ENCODE data around the gene RELL1.

The RELL1 gene

DNA sequence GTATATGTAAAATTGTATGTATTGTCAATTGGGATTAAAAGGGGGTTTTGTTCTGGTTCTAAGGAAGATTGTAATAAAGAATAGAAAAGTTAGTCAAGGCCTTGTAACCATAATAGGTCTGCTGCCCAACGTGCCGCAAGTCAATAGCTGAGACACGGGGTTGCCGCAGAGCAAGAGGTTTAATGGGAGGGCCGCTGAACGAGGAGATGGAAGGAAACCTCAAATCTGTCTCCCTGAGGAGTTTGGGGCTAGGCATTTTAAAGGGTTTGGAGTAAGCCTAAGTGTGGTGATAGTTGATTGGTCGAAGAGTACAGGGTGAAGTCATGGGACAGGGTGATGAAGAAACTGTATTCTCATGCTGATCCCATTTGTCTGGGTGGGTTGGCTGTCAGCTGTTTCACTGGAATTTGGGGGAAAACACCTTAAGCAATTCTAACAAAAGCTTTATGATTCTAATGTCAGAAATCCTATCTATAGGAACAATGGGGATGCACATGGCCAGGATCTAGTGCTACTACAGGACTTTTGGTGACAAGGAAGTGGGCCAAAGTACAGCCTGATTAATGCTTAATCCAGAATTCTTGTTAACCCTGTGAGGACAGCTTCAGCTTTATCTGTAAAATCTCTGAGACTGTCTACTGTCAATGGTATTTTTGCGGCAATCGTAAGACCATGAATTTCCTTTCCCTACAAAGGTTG lies 86.9 kb downstream of the RELL1 start:
- DNase-seq (ENCODE audit: insufficient read length, low spot score): no peak
- no peak for FAIRE-seq

DNA sequence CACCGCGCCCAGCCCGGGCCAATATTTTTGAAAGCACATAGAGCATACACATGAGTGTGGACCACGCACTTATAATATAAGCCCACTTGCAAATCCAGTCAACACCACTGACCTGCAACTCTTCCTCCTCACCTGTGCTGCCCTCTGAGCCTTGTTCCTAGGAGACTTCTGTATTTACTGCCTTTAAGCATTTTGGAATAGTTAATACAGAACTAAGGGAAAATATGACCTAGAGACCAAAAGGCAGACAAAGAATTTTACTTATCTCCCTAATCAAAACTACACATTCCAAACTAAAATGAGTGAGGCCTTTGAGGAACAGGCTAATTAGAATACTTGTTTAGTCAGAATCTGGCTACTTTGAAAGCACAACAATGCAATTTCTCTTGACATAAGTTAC lies 89.1 kb downstream of the RELL1 start:
- DNase-seq (ENCODE audit: insufficient read length, low spot score): no peak
- FAIRE-seq: no peak
- TF ChIP-seq POLR2A (IDR thresholded peaks at IDR 0.05; ENCODE audit: low read depth, low read length): no peak

More for the DNA sequence above, 86.9 kb downstream of the RELL1 start:
- no peak for TF ChIP-seq POLR2A (IDR thresholded peaks at IDR 0.05; ENCODE audit: low read depth, low read length)

DNA sequence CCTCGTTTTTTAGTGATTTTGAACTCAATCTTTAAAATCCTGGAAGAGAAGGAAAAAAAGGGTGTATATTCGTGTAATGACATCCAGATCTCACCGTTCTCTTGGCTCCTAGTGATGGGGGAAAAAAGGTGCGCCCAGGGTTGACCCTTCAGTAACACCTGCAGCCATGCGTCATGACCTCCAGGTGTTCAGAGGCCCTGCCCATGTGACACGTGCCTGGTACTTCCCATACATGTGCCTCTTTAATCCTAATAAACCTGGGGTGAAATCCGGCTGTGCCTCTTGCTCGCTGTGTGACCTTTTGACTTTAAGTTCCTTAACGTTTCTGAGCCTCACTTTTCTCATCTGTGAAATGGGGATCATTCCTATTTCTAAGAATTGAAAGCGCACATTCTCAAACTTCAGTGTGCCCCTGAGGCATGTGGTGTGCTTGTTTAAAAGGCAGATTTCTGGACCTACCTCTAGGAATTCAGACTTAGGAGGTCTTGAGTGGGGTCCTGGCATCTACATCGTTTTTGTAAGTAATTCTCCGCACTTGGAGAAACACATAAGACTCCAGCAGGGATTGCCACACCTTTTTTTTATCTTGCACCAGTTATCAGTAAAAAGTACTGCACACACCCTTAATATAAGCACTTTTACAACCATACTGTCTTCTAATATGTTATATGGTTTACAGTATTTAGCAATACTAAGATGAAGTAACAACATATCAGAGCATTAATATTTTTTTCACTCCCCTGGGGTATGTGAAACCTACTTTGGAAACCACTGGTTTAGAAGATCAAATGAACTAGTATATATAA lies 90.1 kb downstream of the RELL1 start:
- DNase-seq (ENCODE audit: insufficient read length, low spot score) (no peak), FAIRE-seq (no peak)
- no peak for TF ChIP-seq POLR2A (IDR thresholded peaks at IDR 0.05; ENCODE audit: low read depth, low read length)

DNA sequence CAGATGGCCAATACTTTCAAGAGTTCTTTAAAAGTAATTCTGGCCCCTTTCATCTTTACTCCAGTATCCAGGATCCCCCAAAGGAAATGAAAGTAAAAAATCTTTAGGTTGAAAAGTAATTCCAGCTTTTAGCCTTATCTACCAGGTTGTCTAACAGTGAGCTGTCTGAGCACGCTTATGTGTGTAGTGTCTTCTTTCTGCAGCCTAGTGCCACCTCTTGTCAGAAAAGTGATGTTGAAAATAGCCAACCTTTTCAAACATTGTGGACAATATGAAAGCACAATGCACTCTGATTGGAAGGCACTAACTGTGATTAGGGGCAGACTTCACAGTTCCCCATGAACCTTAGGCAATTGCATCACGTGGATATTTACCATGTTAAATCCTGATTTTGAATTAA lies 92.1 kb downstream of the RELL1 start:
- no peak for TF ChIP-seq POLR2A (IDR thresholded peaks at IDR 0.05; ENCODE audit: low read depth, low read length)
- DNase-seq (ENCODE audit: insufficient read length, low spot score) (no peak), FAIRE-seq (no peak)

DNA sequence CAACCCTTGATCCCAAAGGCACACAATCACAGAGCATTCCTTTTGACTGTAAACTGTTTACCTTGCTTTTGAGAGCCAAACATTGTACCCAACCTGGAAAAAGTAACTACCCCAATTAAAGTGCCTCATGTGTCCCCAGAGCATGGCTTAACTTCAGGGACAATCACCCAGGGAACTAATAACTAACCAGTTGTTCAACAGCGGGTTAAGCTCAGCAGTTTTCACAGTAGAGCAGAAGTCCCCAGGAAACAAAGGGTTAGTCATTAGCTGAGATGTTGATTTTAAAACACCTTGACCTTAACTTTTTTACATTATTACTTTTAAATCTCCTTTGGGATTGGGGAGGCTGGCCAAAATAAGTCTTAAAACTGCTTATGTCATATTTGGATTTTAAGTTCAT lies 94.8 kb downstream of the RELL1 start:
- no peak for TF ChIP-seq POLR2A (IDR thresholded peaks at IDR 0.05; ENCODE audit: low read depth, low read length)
- DNase-seq (ENCODE audit: insufficient read length, low spot score) (no peak), FAIRE-seq (no peak)

DNA sequence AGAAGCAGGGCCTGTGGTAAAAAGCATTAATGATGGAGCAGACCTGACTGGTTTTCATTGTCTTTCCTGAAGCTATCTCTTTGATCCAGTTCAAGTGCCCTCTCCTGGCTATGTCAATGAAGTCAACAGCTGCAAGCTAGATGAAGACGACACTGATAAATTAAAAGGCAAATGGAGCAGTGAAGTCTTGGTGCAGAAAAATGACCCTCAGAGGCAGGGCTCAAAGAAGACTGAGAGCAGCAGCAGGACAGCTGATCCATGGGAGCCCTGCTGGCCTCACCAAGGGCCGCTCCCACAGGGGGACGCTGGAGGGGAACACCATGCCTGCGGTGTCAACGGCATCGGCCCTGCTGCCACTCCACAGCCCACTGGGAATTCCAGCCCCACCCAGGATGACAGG lies 96.2 kb downstream of the RELL1 start:
- DNase-seq (ENCODE audit: insufficient read length, low spot score) (no peak), FAIRE-seq (no peak)
- TF ChIP-seq POLR2A (IDR thresholded peaks at IDR 0.05; ENCODE audit: low read depth, low read length): no peak

DNA sequence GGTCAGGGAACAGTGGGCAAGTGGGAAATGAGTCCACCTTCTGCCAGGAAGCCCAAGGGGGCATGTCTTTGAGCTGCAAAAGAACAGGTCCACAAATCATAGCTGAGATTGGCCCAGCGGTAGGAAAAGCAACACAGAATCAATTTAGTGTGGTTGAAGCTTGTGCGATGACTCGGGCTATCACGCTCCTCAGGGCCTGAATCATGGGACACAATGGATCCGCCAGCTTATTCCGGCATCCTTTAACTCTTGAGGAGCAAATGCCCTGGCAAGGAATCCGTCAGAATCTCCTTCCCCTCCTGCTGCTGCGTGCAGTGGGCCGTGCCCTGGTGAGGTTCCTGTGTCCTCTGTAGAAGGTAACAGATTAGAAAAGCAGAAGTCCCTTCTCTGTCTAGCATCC lies 98.0 kb downstream of the RELL1 start:
- DNase-seq (ENCODE audit: insufficient read length, low spot score) (no peak), FAIRE-seq (no peak)
- TF ChIP-seq POLR2A (IDR thresholded peaks at IDR 0.05; ENCODE audit: low read depth, low read length): no peak

DNA sequence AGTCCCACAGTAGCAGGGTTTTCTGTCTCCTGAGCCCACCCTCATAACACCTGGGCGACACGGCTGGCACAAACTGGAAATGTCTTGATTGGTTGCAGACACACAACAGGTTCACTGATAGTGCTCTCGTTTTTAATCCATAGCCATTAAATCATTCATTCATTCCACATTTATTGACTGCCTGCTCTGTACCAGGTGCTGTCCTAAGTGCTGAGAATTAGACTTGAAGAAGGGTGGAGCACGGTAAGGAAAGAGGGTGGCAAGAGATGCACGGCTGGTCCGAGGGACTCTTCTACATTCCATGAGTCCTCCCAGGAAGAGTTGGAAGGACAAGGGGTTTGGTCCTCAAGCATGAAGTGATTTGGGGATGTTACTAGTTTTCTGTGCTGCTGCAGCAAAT lies 100.0 kb downstream of the RELL1 start:
- FAIRE-seq: no peak
- no peak for TF ChIP-seq POLR2A (IDR thresholded peaks at IDR 0.05; ENCODE audit: low read depth, low read length)
- DNase-seq (ENCODE audit: insufficient read length, low spot score): no peak

DNA sequence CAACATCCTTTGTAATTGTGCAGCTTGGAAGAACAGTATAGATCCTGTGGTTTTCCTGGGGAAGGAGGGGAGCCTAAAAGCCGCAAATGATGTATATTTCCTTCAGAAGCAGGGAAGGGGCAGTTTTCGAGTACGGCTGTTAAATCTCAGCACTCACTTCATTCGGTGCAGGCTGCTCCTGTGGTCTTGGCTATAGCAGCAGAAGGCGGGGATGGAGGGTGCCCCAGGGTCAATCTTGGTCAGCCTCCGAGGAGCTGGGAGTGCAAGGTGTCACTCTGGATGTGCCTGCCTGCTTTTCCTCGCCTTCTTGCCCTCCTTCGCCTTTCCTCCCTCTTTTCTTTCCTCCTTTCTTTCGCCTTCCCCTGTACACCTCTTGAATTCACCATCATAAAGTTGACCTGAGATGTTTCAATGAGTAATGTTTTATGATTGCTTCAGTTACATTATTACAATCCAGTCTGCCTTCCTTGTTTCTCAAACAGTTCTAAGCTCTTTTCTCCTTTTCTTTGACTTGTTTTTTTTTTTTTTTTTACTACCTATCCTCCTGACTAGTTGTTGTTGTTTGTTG lies 101.6 kb downstream of the RELL1 start:
- FAIRE-seq (no peak), DNase-seq (ENCODE audit: insufficient read length, low spot score) (no peak)
- TF ChIP-seq POLR2A (IDR thresholded peaks at IDR 0.05; ENCODE audit: low read depth, low read length): no peak

DNA sequence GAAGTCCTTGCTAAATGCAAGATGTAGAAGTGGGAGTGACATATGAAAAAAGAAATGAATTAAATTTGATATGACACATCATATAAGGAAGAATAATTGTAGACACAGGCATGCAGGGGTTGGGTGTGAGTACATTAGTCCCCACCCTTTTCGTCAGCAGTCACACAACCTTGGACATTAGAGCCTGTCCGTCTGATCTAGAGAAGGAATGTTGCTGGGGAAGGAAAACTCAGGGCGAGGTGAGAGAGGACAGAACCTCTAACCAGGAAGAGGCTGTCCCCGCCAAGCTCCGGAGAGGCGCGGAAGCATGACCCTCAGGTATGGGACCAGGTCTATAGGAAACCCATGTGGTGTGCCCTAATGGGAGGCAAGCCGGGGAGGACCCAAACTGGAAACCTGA lies 102.1 kb downstream of the RELL1 start:
- DNase-seq (ENCODE audit: insufficient read length, low spot score): no peak
- TF ChIP-seq POLR2A (IDR thresholded peaks at IDR 0.05; ENCODE audit: low read depth, low read length): no peak

DNA sequence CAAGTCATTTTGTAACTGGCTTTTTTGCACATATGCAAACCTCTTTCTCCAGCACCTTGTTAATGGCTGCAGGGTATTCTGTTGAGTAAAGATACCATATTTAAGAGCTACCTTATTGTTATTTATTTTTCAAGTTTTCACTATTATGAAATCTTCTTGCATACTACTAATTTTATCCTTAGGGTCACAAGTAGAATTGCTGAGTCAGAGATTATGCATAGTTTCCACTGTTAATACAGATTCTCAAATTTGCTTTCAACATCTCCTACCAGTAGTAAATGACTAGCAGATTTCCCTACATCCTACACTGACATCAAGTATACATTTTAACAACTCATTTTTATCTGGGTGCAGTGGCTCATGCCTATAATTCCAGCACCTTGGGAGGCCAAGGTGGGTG lies 112.6 kb downstream of the RELL1 start:
- no peak for TF ChIP-seq POLR2A (IDR thresholded peaks at IDR 0.05; ENCODE audit: low read depth, low read length)
- DNase-seq (ENCODE audit: insufficient read length, low spot score) (no peak), FAIRE-seq (no peak)

More for the DNA sequence above, 102.1 kb downstream of the RELL1 start:
- FAIRE-seq: no peak

DNA sequence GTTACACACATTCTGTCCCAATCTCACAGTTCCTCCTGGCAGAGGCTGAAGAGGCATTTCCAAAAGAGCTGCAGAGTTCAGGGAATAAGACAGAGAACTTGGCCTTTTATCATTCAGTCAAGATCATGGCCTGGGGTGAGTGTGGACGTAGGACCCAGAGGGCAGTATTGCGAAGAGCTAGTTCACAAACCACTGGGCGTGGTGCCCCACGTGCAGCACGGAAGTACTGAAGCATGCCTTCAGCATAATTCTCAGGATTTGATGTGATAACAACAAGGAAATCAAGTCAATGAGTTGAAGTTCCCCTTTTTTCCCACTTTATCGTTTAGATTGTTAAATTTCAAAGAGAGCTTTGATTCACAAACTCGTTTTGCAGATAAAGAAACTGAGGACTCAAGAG lies 117.7 kb downstream of the RELL1 start:
- DNase-seq (ENCODE audit: insufficient read length, low spot score) (no peak), FAIRE-seq (no peak)
- no peak for TF ChIP-seq POLR2A (IDR thresholded peaks at IDR 0.05; ENCODE audit: low read depth, low read length)

DNA sequence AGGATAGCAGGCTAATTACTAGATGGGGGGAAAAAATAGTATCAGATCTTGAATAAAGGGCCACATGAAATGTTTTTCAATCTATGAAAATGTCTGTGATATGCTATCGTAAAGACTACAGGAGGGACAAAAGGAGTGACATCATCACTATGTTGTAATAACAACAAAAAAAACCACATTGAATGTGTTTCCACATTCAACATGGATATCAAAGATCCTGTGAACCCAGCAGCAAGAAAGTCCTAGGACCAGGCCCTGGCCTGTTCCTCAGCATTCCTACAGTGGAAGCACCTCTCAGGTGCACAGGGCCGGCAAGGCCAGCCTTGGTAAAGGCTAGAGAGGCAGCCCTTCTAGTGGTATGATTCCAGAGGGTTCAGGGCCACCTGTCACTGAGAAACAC lies 118.3 kb downstream of the RELL1 start:
- TF ChIP-seq POLR2A (IDR thresholded peaks at IDR 0.05; ENCODE audit: low read depth, low read length): no peak
- DNase-seq (ENCODE audit: insufficient read length, low spot score): no peak
- no peak for FAIRE-seq

DNA sequence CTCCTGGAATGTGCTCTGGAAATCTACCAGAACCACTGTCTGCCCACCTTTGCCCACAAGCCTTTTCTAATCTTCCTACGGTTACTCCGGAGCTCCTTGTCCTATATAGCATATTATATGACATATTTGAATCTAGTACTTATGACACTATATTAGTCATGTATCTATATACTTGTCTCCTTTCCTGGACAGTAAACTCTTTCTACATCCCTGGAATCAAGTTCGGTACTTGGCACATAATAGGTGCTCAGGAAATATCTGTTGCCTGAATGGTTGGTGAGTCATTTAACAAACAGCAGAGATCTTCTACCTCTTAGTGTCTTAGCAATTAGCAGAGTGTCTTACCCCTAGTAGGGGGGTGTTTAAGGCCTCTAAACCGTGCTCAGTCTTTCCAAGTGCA lies 123.6 kb downstream of the RELL1 start:
- TF ChIP-seq POLR2A (IDR thresholded peaks at IDR 0.05; ENCODE audit: low read depth, low read length): no peak
- FAIRE-seq (no peak), DNase-seq (ENCODE audit: insufficient read length, low spot score) (no peak)

DNA sequence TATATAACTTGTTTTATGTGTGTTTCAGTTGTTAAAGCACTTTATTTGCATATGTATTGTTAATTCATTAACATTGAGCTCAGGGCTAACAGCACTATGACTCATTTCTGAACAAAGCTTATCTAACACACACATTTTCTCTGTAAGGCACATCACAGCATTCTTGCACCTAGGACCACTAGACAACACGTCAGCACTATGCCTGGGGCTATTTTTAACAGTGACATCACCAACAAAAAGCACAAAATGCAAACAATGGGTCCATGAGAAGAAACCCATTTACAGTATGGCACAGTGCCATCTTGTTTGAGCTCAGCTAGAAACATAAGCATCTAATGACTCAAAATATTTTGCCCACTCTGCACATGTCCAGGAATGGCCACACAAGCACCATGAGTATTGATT lies 124.4 kb downstream of the RELL1 start:
- FAIRE-seq (no peak), DNase-seq (ENCODE audit: insufficient read length, low spot score) (no peak)
- TF ChIP-seq POLR2A (IDR thresholded peaks at IDR 0.05; ENCODE audit: low read depth, low read length): no peak
